NCI-H2029 treated with DMSO at 0.1 percent for 48 hours (cell line): ENCODE measurements around the gene SLC35F6.
A peak's percentile ranks its signal among the peaks of the same experiment; 100 is the strongest.
"Not testable (repeated sequence)": the region's sequence is repeated elsewhere in the genome, so short reads cannot be mapped to it uniquely, and the experiment has no call there.

Experiments used
- DNase-seq: peaks from one replicate; lab custom pipeline; 2025; lab: John Stamatoyannopoulos, UW

Gene SLC35F6

GRCh38 chr2:26784570-26785234 is 20.6 kb downstream of the SLC35F6 start:
- DNase-seq, result no peak

GRCh38 chr2:26785431-26786206 is 21.5 kb downstream of the SLC35F6 start, which contains the start of gene CENPA:
CENPA (plus strand) TSS chr2:26786056; CDS start chr2:26786197, 141 bp downstream.
- DNase-seq, result peak; percentile 97

- DNase-seq, result no peak
Measured at GRCh38 chr2:26786207-26787028, 22.3 kb downstream of the SLC35F6 start.

GRCh38 chr2:26792720-26793119 is 28.6 kb downstream of the SLC35F6 start:
- DNase-seq, result no peak

GRCh38 chr2:26793518-26793917 is 29.4 kb downstream of the SLC35F6 start:
- no peak for DNase-seq

GRCh38 chr2:26795135-26795534 is 31.1 kb downstream of the SLC35F6 start:
- DNase-seq, result not testable (repeated sequence)

- no peak for DNase-seq
Measured at GRCh38 chr2:26801328-26801727, 37.2 kb downstream of the SLC35F6 start.

GRCh38 chr2:26801796-26802195 is 37.7 kb downstream of the SLC35F6 start:
- DNase-seq, result no peak

GRCh38 chr2:26805241-26805676 is 41.2 kb downstream of the SLC35F6 start:
- DNase-seq, result no peak

GRCh38 chr2:26807788-26808460 is 43.8 kb downstream of the SLC35F6 start:
- no peak for DNase-seq

GRCh38 chr2:26809211-26809610 is 45.1 kb downstream of the SLC35F6 start:
- no peak for DNase-seq

GRCh38 chr2:26809876-26810577 is 45.9 kb downstream of the SLC35F6 start:
- no peak for DNase-seq

- DNase-seq, result no peak
Measured at GRCh38 chr2:26811261-26811660, 47.2 kb downstream of the SLC35F6 start.

GRCh38 chr2:26811791-26812694 is 48.0 kb downstream of the SLC35F6 start:
- DNase-seq, result no peak

GRCh38 chr2:26812731-26813130 is 48.6 kb downstream of the SLC35F6 start:
- no peak for DNase-seq

- DNase-seq, result not testable (repeated sequence)
Measured at GRCh38 chr2:26814072-26814765, 50.1 kb downstream of the SLC35F6 start.

- peak; percentile 30 for DNase-seq
Measured at GRCh38 chr2:26816893-26817292, 52.8 kb downstream of the SLC35F6 start.

- no peak for DNase-seq
Measured at GRCh38 chr2:26818255-26818654, 54.2 kb downstream of the SLC35F6 start.

- DNase-seq, result no peak
Measured at GRCh38 chr2:26818972-26819371, 54.9 kb downstream of the SLC35F6 start.

GRCh38 chr2:26820932-26821331 is 56.8 kb downstream of the SLC35F6 start:
- no peak for DNase-seq
